Panc1 (cell line): ENCODE data around the gene PCDHGC5. TPM values are rescaled to one million over a fixed set of nuclear protein-coding genes. Genes with fewer than 3 reads are reported as not detected.

Source experiments
- ATAC-seq: fragments of 200-7000 bp; cut with Tn5 transposase; 2 replicates; pipeline ENCODE4 v1.9.1; 2020; ENCODE audit warnings: mild to moderate bottlenecking, moderate library complexity
- BruUV-seq: library from RNA; stranded (reverse); fragments of 400-500 nt; replicated peaks from 2 replicates; lab custom pipeline; 2021; lab: Mats Ljungman, UMichigan
- CTCF ChIA-PET: fragments of 300-600 bp; sonication (Branson Sonifier 250); formaldehyde crosslinking; loops from one replicate; lab custom pipeline; 2022; ENCODE audit warnings: antibody characterized with exemption; lab: Charles Lee
- POLR2A ChIA-PET: fragments of 300-600 bp; sonication (Branson Sonifier 250); formaldehyde crosslinking; loops from one replicate; lab custom pipeline; 2022; ENCODE audit warnings: antibody characterized with exemption; lab: Charles Lee
- DNase-seq: peaks from one replicate; pipeline ENCODE4 v3.0.0-alpha.2; 2010; ENCODE audit warnings: low read depth, low spot score
- H3K27ac ChIP-seq: 2 replicates; pipeline ENCODE4 v1.5.1; 2011; ENCODE audit warnings: mild to moderate bottlenecking, low read length, inconsistent platforms
- H3K27me3 ChIP-seq: fragments of 200-500 bp; sonication (Bioruptor generic); 2 replicates; pipeline ENCODE4 v1.6.0; 2014; ENCODE audit warnings: low read length, inconsistent platforms; ENCODE audit not compliant: control insufficient read depth, insufficient read depth
- H3K36me3 ChIP-seq: fragments of 200-500 bp; sonication (Bioruptor generic); 2 replicates; pipeline ENCODE4 v1.5.1; 2014; ENCODE audit warnings: inconsistent platforms, mild to moderate bottlenecking, low read length, moderate library complexity; ENCODE audit not compliant: control insufficient read depth, insufficient read depth
- H3K4me1 ChIP-seq: 2 replicates; pipeline ENCODE4 v1.5.1; 2011; ENCODE audit warnings: inconsistent platforms, mild to moderate bottlenecking, low read length, moderate library complexity; ENCODE audit not compliant: control insufficient read depth, insufficient read depth
- H3K4me3 ChIP-seq, 2 experiments: 2 replicates each; pipeline ENCODE4 v1.5.1; 2011 to 2012; ENCODE audit warnings: low read depth in 2 of 2, low read length in 2 of 2, mild to moderate bottlenecking in 2 of 2, inconsistent platforms in 1 of 2, moderate library complexity in 1 of 2
- H3K9me3 ChIP-seq: fragments of 200-500 bp; sonication (Bioruptor generic); 2 replicates; pipeline ENCODE4 v1.5.1; 2014; ENCODE audit warnings: low read depth, mild to moderate bottlenecking, inconsistent platforms, low read length, moderate library complexity; ENCODE audit not compliant: control insufficient read depth, insufficient read depth
- CTCF ChIP-seq: fragments of 450-650 bp; IDR thresholded peaks from 2 replicates; pipeline ENCODE4 v1.5.1; 2017; ENCODE audit warnings: mild to moderate bottlenecking
- POLR2AphosphoS5 ChIP-seq: IDR thresholded peaks from 2 replicates; pipeline ENCODE4 v1.6.1; 2012; ENCODE audit warnings: mild to moderate bottlenecking, low read depth, low read length, moderate library complexity
- REST ChIP-seq, 2 experiments: IDR thresholded peaks; 2 replicates each; pipeline ENCODE4 v1.6.1; 2011 to 2012; ENCODE audit warnings: low read depth in 2 of 2, control low read depth in 1 of 2, low read length in 1 of 2, mild to moderate bottlenecking in 1 of 2, moderate library complexity in 1 of 2; ENCODE audit not compliant: insufficient read depth in 1 of 2
- SIN3A ChIP-seq: IDR thresholded peaks from 2 replicates; pipeline ENCODE4 v1.6.1; 2012; ENCODE audit warnings: low read depth, mild to moderate bottlenecking, low read length, moderate library complexity, borderline replicate concordance; ENCODE audit not compliant: insufficient read depth
- in situ Hi-C: cut with HindIII; loops from 2 replicates; pipeline ENCODE4 v1.10.0; 2016; ENCODE audit warnings: low sequenced_read_pairs, low pct_unique_long_range_greater_than_20kb
- intact Hi-C: fragments of 100-400 bp; cut with micrococcal nuclease; formaldehyde crosslinking; loops from one replicate; pipeline ENCODE4 v1.10.0; 2022; ENCODE audit not compliant: unreplicated experiment
- total RNA-seq: library from RNA; stranded (reverse); gene quantifications from one replicate; pipeline ENCODE4 v1.2.1, GENCODE V29; 2021; ENCODE audit not compliant: unreplicated experiment

The PCDHGC5 gene
- total RNA-seq, 1 experiment from 2014 or later, result 0.36 TPM

- no peaks in the 10 kb centered on the region for H3K36me3 ChIP-seq
- ATAC-seq, result peak; percentile 73
- no peaks in the 10 kb centered on the region for H3K27me3 ChIP-seq
- ChIA-PET POLR2A (interaction anchor here (0.6 to 1.2 kb wide), 2 partner anchors 10 to 16 kb away, joined by 4 to 6 read pairs; no protein-coding TSS in a partner anchor), CTCF (interaction anchor here (0.5 to 1.8 kb wide), 9 partner anchors 10 to 390 kb away, joined by 3 to 12 read pairs (median 5); partner anchors contain the start of genes PCDHGA10 and PCDHGB7)
- in situ Hi-C loops (no loop called here), intact Hi-C loops (no loop called here)
- TF ChIP-seq REST (IDR thresholded peaks at IDR 0.05; ENCODE audit: insufficient read depth in 1 of 2, low read depth in 2 of 2, low read length in 1 of 2) (0 out of 4 replicates have a peak, but pooled peaks of 1 of the 2 experiments have one; percentile 9), CTCF (no peak), SIN3A (peak; percentile 36; the same call in 1 of the 2 replicates)
- peaks cover 12% of the 10 kb centered on the region for H3K4me1 ChIP-seq
- peak overlapping the region; percentile 89 for H3K27ac ChIP-seq
- peak overlapping the region; percentile 90 to 93 for H3K4me3 ChIP-seq
- BruUV-seq, result TSS peak; percentile 75
- peak; percentile 18 for DNase-seq
- H3K9me3 ChIP-seq, result no peaks in the 10 kb centered on the region
Observed at GRCh38 chr5:141476132-141476911, 12.6 kb upstream of the PCDHGC5 start.

GRCh38 chr5:141477044-141477575 lies 11.8 kb upstream of the PCDHGC5 start:
- no peaks in the 10 kb centered on the region for H3K9me3 ChIP-seq
- peaks cover 12% of the 10 kb centered on the region for H3K4me1 ChIP-seq
- H3K27ac ChIP-seq, result no peak overlapping the region
- no peak for TF ChIP-seq REST (IDR thresholded peaks at IDR 0.05; ENCODE audit: insufficient read depth in 1 of 2, low read depth in 2 of 2, low read length in 1 of 2)
- no peak for TF ChIP-seq SIN3A
- TF ChIP-seq POLR2AphosphoS5, result no peak
- DNase-seq (no peak), ATAC-seq (no peak)
- intact Hi-C loops, result no loop called here
- H3K27me3 ChIP-seq, result no peaks in the 10 kb centered on the region
- peak overlapping the region; percentile 90 to 93 for H3K4me3 ChIP-seq
- in situ Hi-C loops, result no loop called here
- no TSS peak for BruUV-seq
- ChIA-PET POLR2A (interaction anchor here (1.2 kb wide), 1 partner anchor 16 kb away, joined by 4 read pairs; no protein-coding TSS in a partner anchor), CTCF (interaction anchor here (0.5 to 0.7 kb wide), 3 partner anchors 26 to 391 kb away, joined by 3 to 4 read pairs (median 3); partner anchors contain the start of gene PCDHGB7)
- H3K36me3 ChIP-seq, result no peaks in the 10 kb centered on the region
